GM12878 (cell line): ENCODE results near the gene PTPRN2. TPM values are rescaled to one million over a fixed set of nuclear protein-coding genes. Genes with fewer than 3 reads are reported as not detected.

Experiments
- ATAC-seq: fragments of 200-7000 bp; cut with Tn5 transposase; 3 replicates; pipeline ENCODE4 v1.9.1; 2020; ENCODE audit warnings: mild to moderate bottlenecking, moderate library complexity
- BruUV-seq: library from RNA; stranded (reverse); fragments of 400-500 nt; replicated peaks from 2 replicates; lab custom pipeline; 2021; lab: Mats Ljungman, UMichigan
- CTCF ChIA-PET: fragments of 300-600 bp; sonication (Branson Sonifier 250); formaldehyde crosslinking; extraction: SDS; loops from one replicate; lab custom pipeline; 2021; ENCODE audit warnings: inconsistent platforms; lab: Yijun Ruan, JAX
- POLR2A ChIA-PET: fragments of 350-600 bp; formaldehyde crosslinking; extraction: SDS; loops from one replicate; lab custom pipeline; 2021; ENCODE audit warnings: inconsistent platforms; lab: Charles Lee
- RAD21 ChIA-PET: fragments of 300-600 bp; sonication (Branson Sonifier 250); formaldehyde crosslinking; loops from one replicate; lab custom pipeline; 2023; ENCODE audit warnings: antibody characterized with exemption; ENCODE audit not compliant: unreplicated experiment; lab: Charles Lee
- SMC1A ChIA-PET: fragments of 300-600 bp; sonication (Branson Sonifier 250); formaldehyde crosslinking; loops from one replicate; lab custom pipeline; 2023; ENCODE audit not compliant: unreplicated experiment, uncharacterized antibody; lab: Charles Lee
- DNase-seq: peaks from one replicate; pipeline ENCODE4 v3.0.0-alpha.2; 2011; ENCODE audit warnings: low read depth, low spot score
- FAIRE-seq: peaks from 3 replicates; lab custom pipeline; 2011; peaks lifted over from hg19 to GRCh38; lab: Jason Lieb, UNC
- H2AFZ ChIP-seq: 2 replicates; pipeline ENCODE4 v1.6.0; 2011; ENCODE audit warnings: low read depth, low read length, control low read depth; ENCODE audit not compliant: control insufficient read depth
- H3K27ac ChIP-seq: 2 replicates; pipeline ENCODE4 v1.5.1; 2011; ENCODE audit warnings: control low read depth; ENCODE audit not compliant: control insufficient read depth, insufficient read depth
- H3K27me3 ChIP-seq, 2 experiments: replicated peaks in 1 of 2; 2 replicates each; pipeline versions ENCODE4 v1.6.0 to v1.6.1; 2011; ENCODE audit warnings: low read length in 1 of 2; ENCODE audit not compliant: control insufficient read depth in 2 of 2, insufficient read depth in 2 of 2
- H3K36me3 ChIP-seq, 2 experiments: 2 replicates each; pipeline ENCODE4 v1.5.1; 2011; ENCODE audit warnings: low read length in 1 of 2; ENCODE audit not compliant: control insufficient read depth in 2 of 2, insufficient read depth in 2 of 2
- H3K4me1 ChIP-seq: 2 replicates; pipeline ENCODE4 v1.6.1; 2011; ENCODE audit warnings: mild to moderate bottlenecking, low read length, moderate library complexity, mixed read lengths; ENCODE audit not compliant: control insufficient read depth, insufficient read depth
- H3K4me2 ChIP-seq: 2 replicates; pipeline ENCODE4 v1.6.0; 2011; ENCODE audit warnings: control low read depth; ENCODE audit not compliant: control insufficient read depth, insufficient read depth
- H3K4me3 ChIP-seq: fragments of 200-600 bp; sonication (generic); 2 replicates; pipeline ENCODE4 v1.5.1; 2016
- H3K79me2 ChIP-seq: 2 replicates; pipeline ENCODE4 v1.6.0; 2011; ENCODE audit warnings: low read length; ENCODE audit not compliant: control insufficient read depth, insufficient read depth
- H3K9ac ChIP-seq: 2 replicates; pipeline ENCODE4 v1.8.0; 2011; ENCODE audit warnings: low read length, control low read depth, mixed read lengths; ENCODE audit not compliant: control insufficient read depth, insufficient read depth
- H3K9me3 ChIP-seq: replicated peaks from 3 replicates; pipeline ENCODE4 v1.5.1; 2011; ENCODE audit warnings: mild to moderate bottlenecking, low read length; ENCODE audit not compliant: control insufficient read depth, insufficient read depth
- H4K20me1 ChIP-seq: 2 replicates; pipeline ENCODE4 v1.6.0; 2011; ENCODE audit not compliant: control insufficient read depth, insufficient read depth
- CEBPZ ChIP-seq: fragments of 150-350 bp; IDR thresholded peaks from 2 replicates; pipeline ENCODE4 v1.6.1; 2016; ENCODE audit warnings: low read depth, low read length
- E2F4 ChIP-seq: IDR thresholded peaks from 2 replicates; pipeline ENCODE4 v1.6.1; 2012; ENCODE audit warnings: low read depth, low read length, improper control_type of control experiment
- EP300 ChIP-seq, 2 experiments: fragments of 150-350 bp in 1 of 2; IDR thresholded peaks; 2 replicates each; pipeline ENCODE4 v1.6.1; 2011 to 2012; ENCODE audit warnings: low read depth in 2 of 2, low read length in 2 of 2, borderline replicate concordance in 1 of 2, improper control_type of control experiment in 1 of 2, inconsistent platforms in 1 of 2; ENCODE audit not compliant: control insufficient read depth in 1 of 2
- IRF4 ChIP-seq: IDR thresholded peaks from 2 replicates; pipeline ENCODE4 v1.6.1; 2011; ENCODE audit warnings: low read depth, low read length
- JUNB ChIP-seq: IDR thresholded peaks from 2 replicates; pipeline ENCODE4 v1.6.1; 2016; ENCODE audit warnings: antibody characterized with exemption, mild to moderate bottlenecking
- MTA3 ChIP-seq: IDR thresholded peaks from 2 replicates; pipeline ENCODE4 v1.6.1; 2012; ENCODE audit warnings: low read length, inconsistent platforms, borderline replicate concordance
- NKRF ChIP-seq: fragments of 450-650 bp; conservative IDR thresholded peaks from 2 replicates; pipeline ENCODE4 v1.6.1; 2017; ENCODE audit warnings: mild to moderate bottlenecking, moderate library complexity
- SIN3A ChIP-seq: IDR thresholded peaks from 2 replicates; pipeline ENCODE4 v1.6.1; 2012; ENCODE audit warnings: low read depth, low read length, improper control_type of control experiment
- SREBF1 ChIP-seq: IDR thresholded peaks from 2 replicates; pipeline ENCODE4 v1.6.1; 2012; ENCODE audit warnings: mild to moderate bottlenecking, low read length
- SUPT20H ChIP-seq: IDR thresholded peaks from 2 replicates; pipeline ENCODE4 v1.6.1; 2011; ENCODE audit warnings: low read depth, mild to moderate bottlenecking, low read length, moderate library complexity, borderline replicate concordance; ENCODE audit not compliant: control insufficient read depth
- TCF12 ChIP-seq: IDR thresholded peaks from 2 replicates; pipeline ENCODE4 v1.6.1; 2011; ENCODE audit warnings: low read depth, mild to moderate bottlenecking, low read length
- YBX1 ChIP-seq: fragments of 450-650 bp; IDR thresholded peaks from 2 replicates; pipeline ENCODE4 v1.6.1; 2016; ENCODE audit warnings: antibody characterized with exemption
- ZNF207 ChIP-seq: fragments of 450-650 bp; IDR thresholded peaks from 2 replicates; pipeline ENCODE4 v1.6.1; 2014; ENCODE audit warnings: antibody characterized with exemption, mild to moderate bottlenecking, borderline replicate concordance
- ZNF274 ChIP-seq: IDR thresholded peaks from one replicate; pipeline ENCODE4 v1.8.0; 2011; ENCODE audit not compliant: insufficient read length, insufficient read depth
- ZZZ3 ChIP-seq: IDR thresholded peaks from 2 replicates; pipeline ENCODE4 v1.6.1; 2011; ENCODE audit warnings: low read depth; ENCODE audit not compliant: control insufficient read depth, insufficient read length
- WGBS: methylation state at CpG from one replicate; pipeline ENCODE4 v1.1.6; 2016; ENCODE audit warnings: low lambda C conversion rate; ENCODE audit not compliant: insufficient replicate concordance, insufficient coverage; ENCODE audit errors: missing lambda C conversion rate; 5-methylcytosine and 5-hydroxymethylcytosine counted together
- in situ Hi-C: fragments of 300-500 bp; cut with MboI; formaldehyde crosslinking; loops from 9 replicates; pipeline ENCODE4 v1.14.3; 2018; ENCODE audit warnings: mixed read lengths
- intact Hi-C: fragments of 100-400 bp; cut with micrococcal nuclease; formaldehyde crosslinking; loops from one replicate; pipeline ENCODE4 v1.14.2; 2022; ENCODE audit not compliant: unreplicated experiment
- polyA plus RNA-seq, 11 experiments: library from polyadenylated mRNA; depleted of rRNA in 4 of 11; unstranded in 6 of 11; stranded (reverse) in 5 of 11; fragments of >200 nt; fragmentation: Nextera tagmentation in 4 of 11; fragmentation: Illumina TruSeq in 1 of 11; extraction: Ambion mirVana in 4 of 11; extraction: Trizol in 1 of 11; gene quantifications; 1 replicate in 1 of 11; 2 replicates in 10 of 11; pipeline versions ENCODE4 v1.2.1 to v1.2.3, GENCODE V29; 2011 to 2016; ENCODE audit warnings: inconsistent platforms in 2 of 11, missing spikeins in 2 of 11, low read depth in 1 of 11
- total RNA-seq, 4 experiments: library from RNA; depleted of rRNA in 3 of 4; stranded (reverse); fragments of >200 nt in 3 of 4; fragmentation: Illumina TruSeq in 1 of 4; extraction: Trizol in 1 of 4; gene quantifications; 2 replicates each; pipeline versions ENCODE4 v1.2.1 to v1.2.3, GENCODE V29; 2013 to 2021

PTPRN2 gene
- total and polyA plus RNA-seq, 10 of the 15 experiments (the other 5 are each of a cell fraction or from before 2014, with no cell fraction given) = 5.4 TPM; not detected in 9

GRCh38 chr7:157727964-157728615 is 859.5 kb downstream of the PTPRN2 start:
- H4K20me1 ChIP-seq = no peaks in the 10 kb centered on the region
- no peaks in the 10 kb centered on the region for H3K4me1 ChIP-seq
- H3K9me3 ChIP-seq = no peaks in the 10 kb centered on the region; the same call in 2 of the 3 replicates
- no peak overlapping the region for H2AFZ ChIP-seq
- no peaks in the 10 kb centered on the region for H3K79me2 ChIP-seq
- ChIA-PET CTCF (no interaction called here), SMC1A (no interaction called here), RAD21 (no interaction called here), POLR2A (no interaction called here)
- ATAC-seq (no peak), DNase-seq (no peak), FAIRE-seq (no peak)
- no peaks in the 10 kb centered on the region for H3K27me3 ChIP-seq
- WGBS = 53% methylated on average over 20 of the region's 21 CpGs
- H3K27ac ChIP-seq = no peak overlapping the region
- no peak overlapping the region for H3K4me3 ChIP-seq
- no TSS peak for BruUV-seq
- H3K36me3 ChIP-seq = no peaks in the 10 kb centered on the region
- no peak overlapping the region for H3K4me2 ChIP-seq
- intact Hi-C loops = no loop called here
- in situ Hi-C loops = no loop called here
- no peak overlapping the region for H3K9ac ChIP-seq
- TF ChIP-seq JUNB (no peak), ZZZ3 (no peak), TCF12 (no peak), YBX1 (no peak), ZNF274 (no peak), CEBPZ (no peak), NKRF (no peak), SREBF1 (no peak), SUPT20H (no peak), E2F4 (no peak), IRF4 (no peak), ZNF207 (no peak), SIN3A (no peak), EP300 (IDR thresholded peaks at IDR 0.05; ENCODE audit: borderline replicate concordance in 1 of 2, control insufficient read depth in 1 of 2, low read depth in 2 of 2, low read length in 2 of 2) (no peak), MTA3 (no peak)
